ENCODE results near the gene COG7. TPM values are rescaled to one million over a fixed set of nuclear protein-coding genes. Genes with fewer than 3 reads are reported as not detected.

COG7 gene
- total RNA-seq, 1 experiment from 2014 or later, result 17.9 TPM

GRCh38 chr16:23502466-23502865 lies 49.5 kb upstream of the COG7 start:
- H4K20me1 ChIP-seq (ENCODE audit: control insufficient read depth, insufficient read depth, insufficient read length), result no peaks in the 10 kb centered on the region
- no peak overlapping the region for H3K4me3 Mint-ChIP-seq
- H2BK120ac ChIP-seq (ENCODE audit: low read depth, low read length, poor library complexity, severe bottlenecking), result no peak overlapping the region
- TF ChIP-seq CTCF (conservative IDR thresholded peaks at IDR 0.05), result no peak
- no peak overlapping the region for H3K23ac ChIP-seq (ENCODE audit: insufficient read length, low read depth, low read length)
- no peaks in the 10 kb centered on the region for H3K23me2 ChIP-seq (ENCODE audit: insufficient read length, low read depth, low read length, poor library complexity, severe bottlenecking)
- H3K79me1 ChIP-seq (ENCODE audit: insufficient read depth, low read depth, low read length, poor library complexity, severe bottlenecking), result peaks cover 12% of the 10 kb centered on the region
- no peak for DNase-seq
- no peaks in the 10 kb centered on the region for H3K9me3 ChIP-seq (ENCODE audit: control insufficient read depth, low read depth, low read length)
- H2BK15ac ChIP-seq (ENCODE audit: low read depth, low read length), result no peak overlapping the region
- peaks cover 63 to 67% of the 10 kb centered on the region in 2 experiments for H3K4me1 Mint-ChIP-seq
- no peak overlapping the region for H3K9ac ChIP-seq (ENCODE audit: extremely low read depth, insufficient read length, low read length)
- H3K4me1 ChIP-seq (ENCODE audit: insufficient read depth, low read length), result peaks cover 2% of the 10 kb centered on the region; the same call in 1 of the 2 replicates
- H3K79me2 ChIP-seq (ENCODE audit: insufficient read depth, low read length), result peaks cover 32% of the 10 kb centered on the region; the same call in 1 of the 2 replicates
- peak overlapping the region in 1 of 3 experiments; percentile 73; a peak in 2 of 7 replicates for H3K27ac Mint-ChIP-seq
- no peak overlapping the region for H4K91ac ChIP-seq (ENCODE audit: insufficient read length, low read depth, low read length)
- H2AFZ ChIP-seq (ENCODE audit: low read length), result no peak overlapping the region
- no peak overlapping the region for H3K18ac ChIP-seq (ENCODE audit: insufficient read length, low read depth, low read length)
- no peak overlapping the region for H3K4ac ChIP-seq (ENCODE audit: low read depth, low read length)
- H2AK5ac ChIP-seq (ENCODE audit: insufficient read length, low read length), result no peak overlapping the region
- no CpG with 5 or more reads among the region's 2 CpGs for WGBS (ENCODE audit: extremely low coverage, insufficient read length, low lambda C conversion rate)
- no peak overlapping the region for H2BK5ac ChIP-seq (ENCODE audit: insufficient read length, low read length)
- no peak overlapping the region for H3K27ac ChIP-seq (ENCODE audit: insufficient read length, low read depth, low read length)
- H2BK12ac ChIP-seq (ENCODE audit: insufficient read length, low read depth, low read length), result no peak overlapping the region
- no peak overlapping the region for H4K8ac ChIP-seq (replicated peaks; ENCODE audit: insufficient read length, low read depth, low read length)
- no peaks in the 10 kb centered on the region for H3K9me3 Mint-ChIP-seq
- H3K36me3 Mint-ChIP-seq (ENCODE audit: insufficient read depth in 1 of 3, low read depth in 3 of 3), result peaks cover 4 to 32% (median 30%) of the 10 kb centered on the region in 3 experiments; a peak in 6 of 7 replicates
- no peaks in the 10 kb centered on the region for H3K27me3 ChIP-seq (ENCODE audit: insufficient read depth, low read length)
- no peak overlapping the region for H4K5ac ChIP-seq (ENCODE audit: insufficient read length, low read depth, low read length)
- H3K27me3 Mint-ChIP-seq (ENCODE audit: low read depth), result no peaks in the 10 kb centered on the region
- H3K56ac ChIP-seq (ENCODE audit: insufficient read length, low read depth, low read length), result no peak overlapping the region
- no peak overlapping the region for H3T11ph ChIP-seq (ENCODE audit: low read length)
- H3K4me2 ChIP-seq (ENCODE audit: insufficient read depth, insufficient read length, low read length), result no peak overlapping the region
- H2BK20ac ChIP-seq (ENCODE audit: low read depth, low read length, poor library complexity, severe bottlenecking), result no peak overlapping the region
- H3K14ac ChIP-seq (ENCODE audit: insufficient read depth, low read length), result no peak overlapping the region

All from H9 (cell line).